Activated naive CD4-positive, alpha-beta T cell treated with Interleukin-2 at 50 U/mL for 16 hours (primary cell): ENCODE data around the gene PRSS36.
"Not testable (repeated sequence)": the region's sequence is repeated elsewhere in the genome, so short reads cannot be mapped to it uniquely, and the experiment has no call there.

Source experiments
- DNase-seq: peaks from one replicate; pipeline ENCODE4 v3.0.0-alpha.2; 2020

The PRSS36 gene

GRCh38 chr16:31149894-31150890 lies at the start of gene PRSS36:
TSS of gene PRSS36 (minus strand) at chr16:31150066. CDS start at chr16:31150035, 31 bp downstream.
- DNase-seq, result no peak

- DNase-seq, result no peak
Measured at GRCh38 chr16:31199430-31200041, 49.7 kb upstream of the PRSS36 start.

GRCh38 chr16:31198207-31198882 lies 48.5 kb upstream of the PRSS36 start:
- DNase-seq, result no peak

GRCh38 chr16:31196324-31197088 lies 46.6 kb upstream of the PRSS36 start:
- no peak for DNase-seq

GRCh38 chr16:31195861-31196260 lies 46.0 kb upstream of the PRSS36 start:
- not testable (repeated sequence) for DNase-seq

GRCh38 chr16:31194898-31195297 lies 45.0 kb upstream of the PRSS36 start:
- DNase-seq, result no peak

GRCh38 chr16:31193874-31194273 lies 44.0 kb upstream of the PRSS36 start:
- no peak for DNase-seq

GRCh38 chr16:31192856-31193642 lies 43.2 kb upstream of the PRSS36 start:
- no peak for DNase-seq

- DNase-seq, result no peak
Measured at GRCh38 chr16:31191697-31192428, 42.0 kb upstream of the PRSS36 start.

- DNase-seq, result no peak
Measured at GRCh38 chr16:31190818-31191444, 41.1 kb upstream of the PRSS36 start.

- no peak for DNase-seq
Measured at GRCh38 chr16:31190061-31190460, 40.2 kb upstream of the PRSS36 start.

- no peak for DNase-seq
Measured at GRCh38 chr16:31189412-31189778, 39.5 kb upstream of the PRSS36 start.

GRCh38 chr16:31188450-31189411 lies 38.9 kb upstream of the PRSS36 start:
- no peak for DNase-seq

- DNase-seq, result no peak
Measured at GRCh38 chr16:31187808-31188189, 37.9 kb upstream of the PRSS36 start.

GRCh38 chr16:31186930-31187807 lies 37.3 kb upstream of the PRSS36 start:
- no peak for DNase-seq

GRCh38 chr16:31186176-31186575 lies 36.3 kb upstream of the PRSS36 start:
- no peak for DNase-seq

GRCh38 chr16:31185339-31185738 lies 35.5 kb upstream of the PRSS36 start:
- DNase-seq, result no peak

GRCh38 chr16:31184888-31185287 lies 35.0 kb upstream of the PRSS36 start:
- no peak for DNase-seq
